Measurements from ENCODE around the gene TRIM46.
A peak's percentile ranks its signal among the peaks of the same experiment; 100 is the strongest.
"Not testable (repeated sequence)": the region's sequence is repeated elsewhere in the genome, so short reads cannot be mapped to it uniquely, and the experiment has no call there.

Gene TRIM46

DNA sequence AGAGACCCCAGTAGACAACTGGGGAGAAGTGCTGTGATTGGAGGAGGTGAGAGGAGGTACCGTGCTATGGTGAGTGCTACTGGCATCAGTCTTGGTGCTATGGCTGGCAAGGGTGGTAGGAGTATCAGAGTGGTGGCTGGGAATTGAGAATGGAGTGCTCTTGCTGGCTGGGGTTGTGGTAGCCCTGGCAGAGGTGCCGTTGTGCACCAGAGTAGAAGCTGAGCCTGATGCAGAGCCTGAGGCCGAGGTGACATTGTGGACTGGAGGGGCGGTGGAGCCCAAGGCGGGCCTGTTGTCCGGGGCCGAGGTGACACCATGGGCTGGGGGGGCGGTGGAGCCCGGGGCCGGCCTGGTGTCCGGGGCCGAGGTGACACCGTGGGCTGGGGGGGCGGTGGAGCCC lies 14.6 kb downstream of the TRIM46 start:
- ChIA-PET CTCF (no interaction called here), POLR2A (no interaction called here)
- DNase-seq (ENCODE audit: extremely low spot score) = no peak
- TF ChIP-seq LEF1 (IDR thresholded peaks at IDR 0.05; ENCODE audit: borderline replicate concordance) (no peak), ARNT (IDR thresholded peaks at IDR 0.05) (no peak), FOXK2 (IDR thresholded peaks at IDR 0.05) (no peak), FOXM1 (IDR thresholded peaks at IDR 0.05; ENCODE audit: borderline replicate concordance) (no peak), SUZ12 (IDR thresholded peaks at IDR 0.05) (no peak), ELF4 (IDR thresholded peaks at IDR 0.05) (no peak), NFRKB (IDR thresholded peaks at IDR 0.05) (no peak), HDGF (IDR thresholded peaks at IDR 0.05; ENCODE audit: borderline replicate concordance) (no peak), BHLHE40 (IDR thresholded peaks at IDR 0.05; ENCODE audit: borderline replicate concordance) (no peak), FOXA1 (IDR thresholded peaks at IDR 0.05) (no peak), L3MBTL2 (conservative IDR thresholded peaks at IDR 0.05) (no peak)
- TF ChIP-seq, protein P1, sequence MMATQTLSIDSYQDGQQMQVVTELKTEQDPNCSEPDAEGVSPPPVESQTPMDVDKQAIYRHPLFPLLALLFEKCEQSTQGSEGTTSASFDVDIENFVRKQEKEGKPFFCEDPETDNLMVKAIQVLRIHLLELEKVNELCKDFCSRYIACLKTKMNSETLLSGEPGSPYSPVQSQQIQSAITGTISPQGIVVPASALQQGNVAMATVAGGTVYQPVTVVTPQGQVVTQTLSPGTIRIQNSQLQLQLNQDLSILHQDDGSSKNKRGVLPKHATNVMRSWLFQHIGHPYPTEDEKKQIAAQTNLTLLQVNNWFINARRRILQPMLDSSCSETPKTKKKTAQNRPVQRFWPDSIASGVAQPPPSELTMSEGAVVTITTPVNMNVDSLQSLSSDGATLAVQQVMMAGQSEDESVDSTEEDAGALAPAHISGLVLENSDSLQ (IDR thresholded peaks at IDR 0.05) = no peak

DNA sequence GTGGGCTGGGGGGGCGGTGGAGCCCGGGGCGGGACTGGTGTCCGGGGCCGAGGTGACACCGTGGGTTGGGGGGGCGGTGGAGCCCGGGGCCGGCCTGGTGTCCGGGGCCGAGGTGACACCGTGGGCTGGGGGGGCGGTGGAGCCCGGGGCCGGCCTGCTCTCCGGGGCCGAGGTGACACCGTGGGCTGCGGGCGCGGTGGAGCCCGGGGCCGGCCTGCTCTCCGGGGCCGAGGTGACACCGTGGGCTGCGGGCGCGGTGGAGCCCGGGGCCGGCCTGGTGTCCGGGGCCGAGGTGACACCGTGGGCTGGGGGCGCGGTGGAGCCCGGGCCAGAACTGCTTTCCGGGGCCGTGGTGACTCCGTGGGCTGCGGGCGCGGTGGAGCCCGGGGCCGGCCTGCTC lies 16.3 kb downstream of the TRIM46 start:
- DNase-seq (ENCODE audit: extremely low spot score); POLR2A ChIA-PET; CTCF ChIA-PET: not testable (repeated sequence)

DNA sequence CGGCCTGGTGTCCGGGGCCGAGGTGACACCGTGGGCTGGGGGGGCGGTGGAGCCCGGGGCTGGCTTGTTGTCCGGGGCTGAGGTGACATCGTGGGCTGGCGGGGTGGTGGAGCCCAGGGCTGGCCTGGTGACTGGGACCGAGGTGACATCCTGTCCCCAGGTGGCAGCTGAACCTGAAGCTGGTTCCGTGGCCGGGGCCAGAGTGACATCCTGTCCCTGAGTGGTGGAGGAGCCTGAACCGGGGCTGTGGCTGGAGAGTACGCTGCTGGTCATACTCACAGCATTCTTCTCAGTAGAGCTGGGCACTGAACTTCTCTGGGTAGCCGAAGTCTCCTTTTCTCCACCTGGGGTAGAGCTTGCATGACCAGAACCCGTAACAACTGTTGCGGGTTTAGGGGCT lies 18.3 kb downstream of the TRIM46 start:
- ChIA-PET CTCF (interaction anchor here (0.6 kb wide), 1 partner anchor 15 kb away, joined by 3 read pairs; no protein-coding TSS in a partner anchor), POLR2A (interaction anchor here (3.4 to 4.5 kb wide), 3 partner anchors 16 to 35 kb away, joined by 23 to 96 read pairs (median 67); partner anchors contain the start of genes KRTCAP2, MTX1, THBS3 and TRIM46)
- no peak for DNase-seq (ENCODE audit: extremely low spot score)
- TF ChIP-seq ELF4 (IDR thresholded peaks at IDR 0.05) (no peak), ARNT (IDR thresholded peaks at IDR 0.05) (no peak), ZNF384 (IDR thresholded peaks at IDR 0.05) (no peak)

DNA sequence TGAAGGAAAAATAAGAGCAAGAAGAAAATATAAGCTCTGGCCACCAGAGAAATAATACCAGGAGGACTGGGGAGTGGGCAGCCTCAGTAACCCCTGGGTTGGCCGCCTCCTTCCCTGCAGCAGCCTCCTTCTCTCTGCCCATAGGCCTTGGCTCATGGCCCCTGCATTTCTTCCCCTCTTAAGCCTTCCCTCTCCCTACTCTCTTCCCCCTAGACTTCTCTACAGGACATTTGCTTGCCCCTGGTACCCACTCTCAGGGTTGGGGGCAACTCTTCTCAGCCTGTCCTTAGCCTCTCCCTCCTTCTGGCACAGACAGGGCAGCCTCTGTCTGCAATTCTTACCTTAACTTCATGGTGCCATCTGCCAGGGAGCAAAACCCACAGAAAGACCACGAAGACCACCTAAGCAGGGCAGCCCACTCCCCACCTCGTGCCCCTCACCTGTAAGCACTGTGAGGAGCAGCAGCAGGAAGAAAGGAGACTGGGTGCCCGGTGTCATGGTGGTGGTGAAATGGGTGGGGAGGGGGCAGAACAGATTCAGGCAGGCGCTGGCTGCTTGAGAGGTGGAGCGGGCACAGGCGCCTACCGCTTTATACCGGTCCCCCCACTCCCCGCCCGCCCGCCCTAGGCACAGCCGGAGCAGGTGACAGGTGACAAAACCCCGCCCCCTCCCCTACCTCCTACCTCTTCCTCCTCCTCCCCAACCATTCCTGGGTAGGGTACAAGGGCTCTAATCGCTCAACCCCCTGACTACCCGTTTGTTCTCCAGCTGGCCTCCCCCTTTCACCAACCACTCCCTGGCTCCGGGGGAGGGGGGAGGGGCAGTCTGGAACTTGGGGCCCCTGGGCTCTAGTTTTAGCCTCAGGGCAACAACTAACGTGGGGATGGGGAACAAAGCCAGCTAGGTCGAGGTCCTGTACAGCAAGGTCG lies 19.0 kb downstream of the TRIM46 start:
- POLR2A ChIA-PET = interaction anchor here (0.5 to 4.5 kb wide), 17 partner anchors 7 to 222 kb away, joined by 3 to 96 read pairs (median 7); partner anchors contain the start of genes KRTCAP2, MTX1, SHC1 and SLC50A1
- no peak for DNase-seq (ENCODE audit: extremely low spot score)
- TF ChIP-seq TARDBP (IDR thresholded peaks at IDR 0.05) = no peak
- no peak for TF ChIP-seq NFRKB (IDR thresholded peaks at IDR 0.05)
- TF ChIP-seq SP1 (IDR thresholded peaks at IDR 0.05) = no peak
- no peak for TF ChIP-seq SUZ12 (IDR thresholded peaks at IDR 0.05)
- no peak for TF ChIP-seq ZNF384 (IDR thresholded peaks at IDR 0.05)
- TF ChIP-seq, protein P1 (IDR thresholded peaks at IDR 0.05) = no peak
- TF ChIP-seq FOXK2 (IDR thresholded peaks at IDR 0.05) = no peak
- no peak for TF ChIP-seq L3MBTL2 (conservative IDR thresholded peaks at IDR 0.05)
- no peak for TF ChIP-seq ELF4 (IDR thresholded peaks at IDR 0.05)
- CTCF ChIA-PET = interaction anchor here (0.6 to 2.6 kb wide), 22 partner anchors 11 to 571 kb away, joined by 3 to 26 read pairs (median 6); partner anchors contain the start of gene KRTCAP2

DNA sequence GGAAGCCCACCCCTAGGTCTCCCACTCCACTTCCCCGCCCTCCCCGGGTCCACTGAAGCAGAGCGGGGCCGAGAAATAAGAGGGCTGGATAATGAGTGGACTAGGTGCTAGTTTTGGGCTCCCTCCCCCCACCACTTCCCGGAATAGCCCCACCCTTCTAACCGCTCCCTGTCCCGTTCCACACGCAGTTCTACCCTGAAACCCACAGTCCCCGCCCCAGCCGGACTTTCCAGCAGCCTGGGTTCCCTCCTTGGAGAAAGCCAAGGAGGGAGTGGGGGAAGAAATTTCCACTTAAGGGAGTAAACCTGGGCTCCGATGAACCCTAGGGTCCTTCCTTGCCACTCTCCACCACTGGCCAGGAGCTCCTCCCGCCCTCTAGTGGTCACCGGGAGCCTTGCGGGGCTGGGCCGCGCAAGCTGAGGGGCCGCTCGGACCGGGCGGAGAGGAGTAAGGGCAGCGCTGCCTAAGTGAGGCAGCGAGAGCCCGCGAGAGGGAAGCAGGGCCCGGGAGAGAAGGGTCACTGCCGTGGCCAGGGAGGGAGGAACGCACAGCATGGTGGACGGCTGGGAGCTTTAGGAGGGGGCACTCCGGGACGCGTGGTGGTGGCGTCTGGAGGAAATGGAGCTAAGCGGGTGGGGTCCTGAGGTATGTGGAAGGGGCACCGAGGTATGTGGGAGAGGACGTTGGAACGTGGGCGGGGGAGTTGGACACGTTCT lies 19.8 kb downstream of the TRIM46 start:
- ChIA-PET POLR2A (interaction anchor here (0.5 to 4.5 kb wide), 30 partner anchors 8 to 1019 kb away, joined by 3 to 96 read pairs (median 5); partner anchors contain the start of genes ADAM15, DPM3, KRTCAP2 and MTX1), CTCF (interaction anchor here (0.6 to 2.6 kb wide), 26 partner anchors 9 to 571 kb away, joined by 3 to 26 read pairs (median 6); partner anchors contain the start of gene KRTCAP2)
- TF ChIP-seq CTBP1 (IDR thresholded peaks at IDR 0.05; ENCODE audit: borderline replicate concordance) (0 out of 2 replicates have a peak, but pooled peaks have one; percentile 19), SP1 (IDR thresholded peaks at IDR 0.05) (no peak), ZNF384 (IDR thresholded peaks at IDR 0.05) (no peak), FOXA1 (IDR thresholded peaks at IDR 0.05) (no peak), ELF4 (IDR thresholded peaks at IDR 0.05) (peak; percentile 41; the same call in 1 of the 2 replicates), L3MBTL2 (conservative IDR thresholded peaks at IDR 0.05) (no peak), BHLHE40 (IDR thresholded peaks at IDR 0.05; ENCODE audit: borderline replicate concordance) (no peak), TARDBP (IDR thresholded peaks at IDR 0.05) (no peak)
- TF ChIP-seq, protein P1 (IDR thresholded peaks at IDR 0.05) = no peak
- peak; percentile 93 for DNase-seq (ENCODE audit: extremely low spot score)

DNA sequence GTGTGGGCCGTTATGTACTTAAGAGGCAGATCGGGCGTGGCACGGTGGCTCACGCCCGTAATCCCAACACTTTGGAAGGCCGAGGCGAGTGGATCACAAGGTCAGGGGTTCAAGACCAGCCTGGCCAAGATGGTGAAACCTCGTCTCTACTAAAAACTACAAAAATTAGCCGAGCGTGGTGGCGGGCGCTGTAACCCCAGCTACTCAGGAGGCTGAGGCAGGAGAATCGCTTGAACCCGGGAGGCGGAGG lies 20.3 kb downstream of the TRIM46 start:
- not testable (repeated sequence) for DNase-seq (ENCODE audit: extremely low spot score)
- CTCF ChIA-PET = interaction anchor here (0.7 to 2.6 kb wide), 23 partner anchors 9 to 572 kb away, joined by 3 to 26 read pairs (median 6); partner anchors contain the start of gene KRTCAP2
- POLR2A ChIA-PET = interaction anchor here (0.6 to 4.5 kb wide), 28 partner anchors 9 to 1019 kb away, joined by 3 to 96 read pairs (median 5); partner anchors contain the start of genes ADAM15, DPM3, KRTCAP2 and MTX1
